Loucy (cell line): ENCODE measurements around the gene TGM2.

ENCODE experiments used
- H2AFZ ChIP-seq: fragments of 200-600 bp; sonication (generic); 2 replicates; pipeline ENCODE4 v1.6.0; 2016; ENCODE audit warnings: antibody characterized with exemption, mild to moderate bottlenecking, low read length, moderate library complexity
- H3F3A ChIP-seq: fragments of 200-600 bp; 2 replicates; pipeline ENCODE4 v1.6.0; 2016; ENCODE audit warnings: antibody characterized with exemption, low read depth, mild to moderate bottlenecking
- H3K27me3 ChIP-seq: fragments of 200-600 bp; sonication (generic); 2 replicates; pipeline ENCODE4 v1.6.1; 2014; ENCODE audit warnings: low read length, mild to moderate bottlenecking; ENCODE audit not compliant: insufficient read depth, poor library complexity, severe bottlenecking
- H3K36me3 ChIP-seq: fragments of 200-600 bp; sonication (generic); 2 replicates; pipeline ENCODE4 v1.6.1; 2016; ENCODE audit warnings: low read length; ENCODE audit not compliant: insufficient read depth
- H3K4me1 ChIP-seq: fragments of 200-600 bp; sonication (generic); 2 replicates; pipeline ENCODE4 v1.5.1; 2014; ENCODE audit warnings: low read length, mild to moderate bottlenecking; ENCODE audit not compliant: insufficient read depth, poor library complexity, severe bottlenecking
- H3K4me2 ChIP-seq: fragments of 200-600 bp; sonication (generic); 2 replicates; pipeline ENCODE4 v1.6.0; 2014; ENCODE audit warnings: antibody characterized with exemption, low read length, low read depth, mild to moderate bottlenecking; ENCODE audit not compliant: poor library complexity, severe bottlenecking
- H3K4me3 ChIP-seq: fragments of 200-600 bp; sonication (generic); 2 replicates; pipeline ENCODE4 v1.5.1; 2014; ENCODE audit warnings: low read length, mild to moderate bottlenecking, mixed read lengths; ENCODE audit not compliant: poor library complexity, severe bottlenecking
- H3K79me2 ChIP-seq: fragments of 200-600 bp; sonication (generic); 2 replicates; pipeline ENCODE4 v1.6.1; 2014; ENCODE audit warnings: low read length; ENCODE audit not compliant: insufficient read depth
- H3K9ac ChIP-seq: fragments of 200-600 bp; sonication (generic); 2 replicates; pipeline ENCODE4 v1.6.0; 2014; ENCODE audit warnings: mild to moderate bottlenecking, low read depth, low read length, moderate library complexity; ENCODE audit not compliant: poor library complexity, severe bottlenecking
- H3K9me2 ChIP-seq: fragments of 200-600 bp; sonication (generic); replicated peaks from 2 replicates; pipeline ENCODE4 v1.6.1; 2016; ENCODE audit warnings: low read depth, low read length, mixed read lengths
- H3K9me3 ChIP-seq: fragments of 200-600 bp; sonication (generic); 2 replicates; pipeline ENCODE4 v1.6.1; 2014; ENCODE audit warnings: mild to moderate bottlenecking, antibody characterized with exemption, low read length, low read depth; ENCODE audit not compliant: insufficient read depth
- H4K20me1 ChIP-seq: fragments of 200-600 bp; sonication (generic); 2 replicates; pipeline ENCODE4 v1.6.0; 2014; ENCODE audit warnings: antibody characterized with exemption, low read length, mild to moderate bottlenecking; ENCODE audit not compliant: insufficient read depth, poor library complexity, severe bottlenecking
- CTCF ChIP-seq: fragments of 200-600 bp; sonication (generic); conservative IDR thresholded peaks from 2 replicates; pipeline ENCODE4 v1.5.1; 2014; ENCODE audit warnings: mild to moderate bottlenecking, antibody characterized with exemption, low read length
- EZH2phosphoT487 ChIP-seq: fragments of 200-600 bp; IDR thresholded peaks from 2 replicates; pipeline ENCODE4 v1.6.1; 2018; ENCODE audit warnings: antibody characterized with exemption, mild to moderate bottlenecking, moderate library complexity, borderline replicate concordance

TGM2 gene

GRCh38 chr20:38181971-38182370 is 16.9 kb upstream of the TGM2 start:
- no peaks in the 10 kb centered on the region for H3K4me1 ChIP-seq

DNA sequence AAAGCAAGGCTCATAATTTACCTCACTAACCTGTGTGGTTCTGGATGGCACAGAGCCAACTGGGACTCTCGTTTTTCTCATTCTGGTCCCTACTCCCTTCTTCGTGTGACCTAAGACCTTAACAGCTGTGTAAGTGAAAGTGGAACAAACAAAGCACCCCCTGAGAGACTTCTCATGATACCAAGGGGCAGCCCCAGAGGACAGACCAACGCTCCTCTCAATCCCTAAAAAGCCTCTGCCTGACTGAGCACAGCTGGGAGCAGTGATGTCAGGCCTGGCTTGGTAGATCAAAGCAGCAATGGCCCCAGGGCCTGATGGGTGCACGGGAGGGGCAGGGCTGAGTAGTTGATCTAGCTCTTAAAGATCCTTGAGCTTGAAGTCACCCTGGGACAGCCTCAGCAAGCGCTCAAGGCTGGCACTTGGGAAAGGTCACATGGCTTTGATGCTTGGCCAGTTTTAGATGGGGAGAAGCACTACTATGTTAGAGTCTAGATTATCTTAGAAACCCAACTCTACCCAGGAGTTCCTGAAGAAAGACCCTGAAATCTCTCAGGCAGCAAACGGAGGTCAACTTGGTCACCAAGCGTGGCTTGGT is 16.2 kb upstream of the TGM2 start:
- no peaks in the 10 kb centered on the region for H3K79me2 ChIP-seq
- H3F3A ChIP-seq = no peaks in the 10 kb centered on the region
- H4K20me1 ChIP-seq = no peaks in the 10 kb centered on the region
- no peaks in the 10 kb centered on the region for H3K4me1 ChIP-seq
- H3K36me3 ChIP-seq = no peaks in the 10 kb centered on the region
- H3K4me2 ChIP-seq = no peak overlapping the region
- TF ChIP-seq EZH2phosphoT487 = no peak
- TF ChIP-seq CTCF = no peak
- H3K9me3 ChIP-seq = no peaks in the 10 kb centered on the region
- H3K27me3 ChIP-seq = no peaks in the 10 kb centered on the region
- H3K9ac ChIP-seq = no peak overlapping the region
- H3K4me3 ChIP-seq = no peak overlapping the region
- H2AFZ ChIP-seq = no peak overlapping the region
- no peaks in the 10 kb centered on the region for H3K9me2 ChIP-seq

More at GRCh38 chr20:38181971-38182370, 16.9 kb upstream of the TGM2 start:
- Histone ChIP-seq H4K20me1 (no peaks in the 10 kb centered on the region), H3K79me2 (no peaks in the 10 kb centered on the region), H3K27me3 (no peaks in the 10 kb centered on the region), H3F3A (no peaks in the 10 kb centered on the region), H2AFZ (no peak overlapping the region), H3K36me3 (no peaks in the 10 kb centered on the region), H3K4me2 (no peak overlapping the region), H3K9me2 (no peaks in the 10 kb centered on the region), H3K4me3 (no peak overlapping the region), H3K9me3 (no peaks in the 10 kb centered on the region), H3K9ac (no peak overlapping the region)
- TF ChIP-seq CTCF (no peak), EZH2phosphoT487 (no peak)

GRCh38 chr20:38180781-38181180 is 15.7 kb upstream of the TGM2 start:
- no peaks in the 10 kb centered on the region for H3K4me1 ChIP-seq
- no peaks in the 10 kb centered on the region for H3F3A ChIP-seq
- no peak overlapping the region for H2AFZ ChIP-seq
- H3K27me3 ChIP-seq = no peaks in the 10 kb centered on the region
- H3K9ac ChIP-seq = no peak overlapping the region
- no peaks in the 10 kb centered on the region for H3K9me3 ChIP-seq
- no peaks in the 10 kb centered on the region for H4K20me1 ChIP-seq
- H3K4me3 ChIP-seq = no peak overlapping the region
- H3K9me2 ChIP-seq = no peaks in the 10 kb centered on the region
- no peak overlapping the region for H3K4me2 ChIP-seq
- no peaks in the 10 kb centered on the region for H3K36me3 ChIP-seq
- H3K79me2 ChIP-seq = no peaks in the 10 kb centered on the region
- TF ChIP-seq EZH2phosphoT487 = no peak
- TF ChIP-seq CTCF = no peak
